GM18508 (cell line): ENCODE measurements around the gene ATP6V1F.

Source experiments
- ATAC-seq: cut with Tn5 transposase; IDR thresholded peaks from one replicate; pipeline ENCODE4 v1.9.1; 2021; ENCODE audit warnings: moderate number of reproducible peaks; ENCODE audit not compliant: insufficient read depth, unreplicated experiment

The ATP6V1F gene

DNA sequence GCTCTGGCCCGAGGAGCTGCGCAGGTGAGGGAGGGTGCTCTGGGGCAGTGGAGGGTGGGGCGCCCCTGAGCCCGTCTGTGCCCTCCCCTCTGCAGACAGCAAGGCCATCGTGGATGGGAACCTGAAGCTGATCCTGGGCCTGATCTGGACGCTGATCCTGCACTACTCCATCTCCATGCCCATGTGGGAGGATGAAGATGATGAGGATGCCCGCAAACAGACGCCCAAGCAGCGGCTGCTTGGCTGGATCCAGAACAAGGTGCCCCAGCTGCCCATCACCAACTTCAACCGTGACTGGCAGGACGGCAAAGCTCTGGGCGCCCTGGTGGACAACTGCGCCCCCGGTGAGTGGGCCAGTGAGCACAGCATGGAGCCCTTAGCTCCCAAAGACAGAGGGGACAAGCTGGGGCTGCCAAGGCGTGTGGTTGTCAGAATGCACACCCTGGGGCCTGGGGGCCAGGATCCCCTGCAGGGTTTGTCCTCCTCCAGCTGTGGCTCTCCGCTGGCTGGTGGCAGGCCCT, 27.4 kb upstream of the ATP6V1F start:
- no peak for ATAC-seq

DNA sequence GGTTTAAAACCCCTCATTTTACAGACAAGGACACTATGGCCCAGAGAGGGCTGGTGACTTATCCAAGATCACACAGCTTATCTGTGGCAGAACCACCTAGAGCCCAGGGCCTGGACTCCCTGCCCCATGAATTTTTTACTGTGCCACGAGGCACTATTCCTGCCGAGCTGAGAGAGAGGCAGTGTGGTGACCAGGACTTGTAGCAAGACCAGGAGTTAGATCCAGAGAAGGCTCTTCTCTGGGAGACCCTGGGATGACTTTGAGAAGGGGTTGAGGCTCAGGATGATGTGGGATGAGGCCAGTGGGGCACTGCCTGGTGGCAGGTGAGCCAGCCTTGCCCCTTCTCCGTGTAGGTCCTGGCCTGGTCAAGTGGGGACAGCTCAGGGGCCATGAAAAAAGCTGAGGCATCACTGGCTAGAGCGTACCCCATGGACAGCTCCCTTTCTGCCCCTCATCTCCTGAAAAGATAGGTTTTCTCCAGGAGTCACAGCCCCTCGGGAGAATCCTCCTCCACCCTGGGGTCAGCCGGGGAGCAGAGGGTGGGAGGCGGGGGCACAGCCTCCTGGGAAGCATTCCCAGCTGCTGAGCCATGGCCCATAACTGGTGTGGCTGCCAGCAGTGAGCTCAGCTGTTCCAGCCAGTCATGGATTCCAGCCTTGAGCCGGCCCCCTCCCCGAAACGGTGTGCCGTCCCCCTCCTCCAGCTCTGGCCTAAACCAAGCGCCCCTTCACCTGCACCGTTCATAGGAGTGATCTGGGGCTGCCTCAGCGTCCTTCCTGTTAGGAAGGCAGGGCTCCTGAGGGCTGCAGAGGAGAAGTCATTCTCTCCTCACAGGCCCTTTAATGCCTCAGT, 26.6 kb upstream of the ATP6V1F start:
- ATAC-seq = no peak

DNA sequence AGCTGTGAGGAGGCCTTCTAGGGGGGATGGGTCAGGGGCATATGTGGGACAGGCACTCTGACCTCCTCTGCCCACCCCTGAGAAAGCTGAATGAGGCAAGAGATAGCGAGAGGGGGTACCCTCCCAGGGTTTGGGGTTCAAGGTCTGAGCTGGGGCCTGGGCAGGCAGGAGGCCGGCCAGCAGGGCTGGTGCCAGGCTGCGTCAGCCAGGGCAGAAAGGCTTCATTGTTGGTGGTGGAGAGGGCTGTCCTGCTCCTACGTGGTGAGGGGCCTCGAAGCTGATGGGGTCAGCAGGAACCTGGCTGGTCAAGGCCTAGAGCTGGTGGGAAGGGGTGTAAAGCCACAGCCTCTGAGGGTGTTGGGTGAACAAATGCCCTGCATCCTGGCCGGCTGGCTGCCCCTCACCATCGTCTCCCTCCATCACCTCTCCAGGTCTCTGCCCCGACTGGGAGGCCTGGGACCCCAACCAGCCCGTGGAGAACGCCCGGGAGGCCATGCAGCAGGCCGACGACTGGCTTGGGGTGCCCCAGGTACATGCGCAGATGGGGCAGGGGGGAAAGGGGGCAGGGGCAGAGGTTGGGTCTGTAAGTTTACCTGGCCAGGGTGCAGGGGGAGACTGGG, 25.8 kb upstream of the ATP6V1F start:
- ATAC-seq = no peak

DNA sequence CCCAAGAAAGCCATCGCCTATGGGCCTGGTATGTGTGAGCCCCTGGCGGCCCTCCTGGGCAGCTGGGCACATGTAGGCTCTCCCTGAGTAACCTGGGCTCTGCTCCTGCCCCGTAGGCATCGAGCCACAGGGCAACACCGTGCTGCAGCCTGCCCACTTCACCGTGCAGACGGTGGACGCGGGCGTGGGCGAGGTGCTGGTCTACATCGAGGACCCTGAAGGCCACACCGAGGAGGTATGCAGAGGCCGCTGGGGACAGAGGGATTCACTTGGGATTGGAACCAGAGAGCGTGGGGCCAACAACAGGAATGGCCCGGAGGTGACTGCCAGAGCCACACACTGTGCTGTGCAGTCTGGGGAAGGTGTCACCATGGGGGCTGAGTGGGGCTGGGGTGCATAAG, 25.1 kb upstream of the ATP6V1F start:
- no peak for ATAC-seq

DNA sequence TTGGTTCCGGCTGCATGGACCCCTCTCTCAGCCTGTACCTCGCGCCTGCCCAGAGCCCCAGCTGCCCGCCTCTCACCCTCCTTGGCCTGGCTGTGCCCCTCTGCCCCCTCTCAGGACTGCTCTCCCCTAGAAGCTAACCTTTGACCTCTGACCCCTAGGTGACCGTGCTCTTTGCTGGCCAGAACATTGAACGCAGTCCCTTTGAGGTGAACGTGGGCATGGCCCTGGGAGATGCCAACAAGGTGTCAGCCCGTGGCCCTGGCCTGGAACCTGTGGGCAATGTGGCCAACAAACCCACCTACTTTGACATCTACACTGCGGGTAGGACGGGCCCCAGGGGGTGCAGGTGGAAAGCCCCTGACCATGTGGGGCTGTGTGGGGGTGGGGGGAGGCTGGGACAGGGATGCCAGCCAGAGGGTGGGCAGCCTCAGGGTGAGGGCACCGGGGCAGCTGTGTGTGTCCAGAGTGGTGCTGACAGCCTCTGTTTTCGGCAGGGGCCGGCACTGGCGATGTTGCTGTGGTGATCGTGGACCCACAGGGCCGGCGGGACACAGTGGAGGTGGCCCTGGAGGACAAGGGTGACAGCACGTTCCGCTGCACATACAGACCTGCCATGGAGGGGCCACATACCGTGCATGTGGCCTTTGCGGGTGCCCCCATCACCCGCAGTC, 24.4 kb upstream of the ATP6V1F start:
- ATAC-seq = no peak

DNA sequence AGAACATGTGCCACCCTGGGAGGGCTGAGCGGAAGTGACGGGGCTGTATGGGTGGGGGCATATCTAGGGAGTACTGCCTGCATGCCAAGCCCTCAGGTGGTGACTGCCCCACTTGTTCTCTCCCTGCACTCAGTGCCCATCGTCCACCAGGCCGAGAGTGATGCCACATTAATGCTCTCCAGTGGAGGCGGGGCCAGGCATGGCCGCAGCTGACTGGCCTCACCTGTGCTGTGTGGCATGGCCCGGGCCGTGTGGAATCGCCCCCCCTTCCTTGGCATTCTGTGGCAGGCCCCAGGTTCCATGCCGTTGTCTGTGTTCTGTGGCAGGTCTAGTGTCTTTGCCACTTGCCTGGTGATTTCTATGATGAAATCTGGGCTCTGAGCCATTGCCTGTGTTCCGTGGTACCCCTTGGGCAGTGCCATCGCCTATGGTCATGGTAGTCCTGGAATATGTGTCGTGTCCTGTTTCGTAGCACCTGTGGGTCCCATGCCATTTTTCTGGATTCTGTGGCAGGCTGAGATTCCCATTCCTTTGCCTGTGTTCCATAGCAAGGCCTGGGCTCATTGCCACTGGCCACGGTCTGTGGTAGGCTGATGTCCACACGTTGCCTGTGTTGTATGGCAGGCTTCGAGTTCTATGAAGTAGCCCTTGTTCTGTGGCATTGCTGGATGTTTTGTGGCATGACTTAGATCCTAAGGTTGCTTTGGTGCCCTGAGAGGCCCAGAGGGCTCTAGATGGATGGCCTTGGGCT, 23.5 kb upstream of the ATP6V1F start:
- no peak for ATAC-seq

DNA sequence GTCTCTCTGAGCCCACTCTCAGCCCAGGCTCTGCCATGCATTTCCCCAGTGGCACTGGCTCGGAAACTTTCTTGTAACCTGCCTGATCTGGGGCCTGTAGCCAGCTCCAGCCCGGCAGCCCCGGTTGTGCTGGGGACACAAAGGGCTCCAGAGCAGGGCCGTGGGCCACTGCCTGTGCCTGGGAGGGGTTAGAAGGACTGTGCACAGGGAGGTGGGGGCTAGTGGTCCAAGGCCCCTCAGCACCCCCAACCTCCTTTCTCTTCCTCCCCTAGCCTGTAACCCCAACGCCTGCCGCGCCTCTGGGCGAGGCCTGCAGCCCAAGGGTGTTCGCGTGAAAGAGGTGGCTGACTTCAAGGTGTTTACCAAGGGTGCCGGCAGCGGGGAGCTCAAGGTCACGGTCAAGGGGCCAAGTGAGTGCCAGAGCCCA, 22.9 kb upstream of the ATP6V1F start:
- no peak for ATAC-seq

DNA sequence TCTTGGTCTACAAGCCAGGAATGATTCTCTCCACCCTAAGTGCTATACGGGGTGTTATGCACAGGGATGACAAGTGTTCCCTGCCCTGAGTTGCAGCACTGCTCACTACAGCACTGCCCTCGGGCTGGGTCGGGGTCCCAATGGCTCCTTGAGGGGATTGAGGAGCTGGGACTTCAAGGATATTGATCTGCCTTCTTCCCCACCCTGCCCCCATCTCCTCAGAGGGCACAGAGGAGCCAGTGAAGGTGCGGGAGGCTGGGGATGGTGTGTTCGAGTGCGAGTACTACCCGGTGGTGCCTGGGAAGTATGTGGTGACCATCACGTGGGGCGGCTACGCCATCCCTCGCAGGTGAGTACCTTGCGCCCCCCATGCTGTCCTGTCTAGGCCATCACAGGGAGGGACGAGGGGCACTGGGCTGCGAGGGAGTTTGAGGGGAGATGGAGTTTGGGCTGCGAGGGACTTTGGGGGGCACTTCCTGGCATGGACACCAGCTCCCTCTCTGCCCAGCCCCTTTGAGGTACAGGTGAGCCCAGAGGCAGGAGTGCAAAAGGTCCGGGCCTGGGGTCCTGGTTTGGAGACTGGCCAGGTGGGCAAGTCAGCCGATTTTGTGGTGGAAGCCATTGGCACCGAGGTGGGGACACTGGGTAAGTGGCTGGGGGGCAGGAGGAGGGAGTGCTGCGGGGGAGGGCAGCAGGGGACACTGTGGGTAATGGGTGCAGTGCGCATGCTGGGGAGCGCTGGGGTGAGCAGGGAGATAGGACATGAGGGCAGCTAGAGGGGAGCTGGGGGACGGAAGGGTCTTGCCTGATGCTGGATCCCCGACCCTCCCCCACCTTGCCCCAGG, 22.1 kb upstream of the ATP6V1F start:
- no peak for ATAC-seq

DNA sequence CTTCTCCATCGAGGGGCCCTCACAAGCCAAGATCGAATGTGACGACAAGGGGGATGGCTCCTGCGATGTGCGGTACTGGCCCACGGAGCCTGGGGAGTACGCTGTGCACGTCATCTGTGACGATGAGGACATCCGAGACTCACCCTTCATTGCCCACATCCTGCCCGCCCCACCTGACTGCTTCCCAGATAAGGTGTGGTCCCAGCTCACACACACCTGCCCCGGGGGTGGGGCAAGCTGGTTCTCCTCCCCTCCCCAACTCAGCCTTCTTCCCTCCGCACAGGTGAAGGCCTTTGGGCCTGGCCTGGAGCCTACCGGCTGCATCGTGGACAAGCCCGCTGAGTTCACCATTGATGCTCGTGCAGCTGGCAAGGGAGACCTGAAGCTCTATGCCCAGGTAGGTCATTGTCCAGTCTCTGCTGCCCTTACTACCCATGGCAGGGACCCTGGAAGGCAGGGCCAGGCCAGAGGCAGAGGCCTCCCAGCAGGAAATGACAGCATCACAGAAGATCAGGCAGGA, 21.4 kb upstream of the ATP6V1F start:
- ATAC-seq = no peak

DNA sequence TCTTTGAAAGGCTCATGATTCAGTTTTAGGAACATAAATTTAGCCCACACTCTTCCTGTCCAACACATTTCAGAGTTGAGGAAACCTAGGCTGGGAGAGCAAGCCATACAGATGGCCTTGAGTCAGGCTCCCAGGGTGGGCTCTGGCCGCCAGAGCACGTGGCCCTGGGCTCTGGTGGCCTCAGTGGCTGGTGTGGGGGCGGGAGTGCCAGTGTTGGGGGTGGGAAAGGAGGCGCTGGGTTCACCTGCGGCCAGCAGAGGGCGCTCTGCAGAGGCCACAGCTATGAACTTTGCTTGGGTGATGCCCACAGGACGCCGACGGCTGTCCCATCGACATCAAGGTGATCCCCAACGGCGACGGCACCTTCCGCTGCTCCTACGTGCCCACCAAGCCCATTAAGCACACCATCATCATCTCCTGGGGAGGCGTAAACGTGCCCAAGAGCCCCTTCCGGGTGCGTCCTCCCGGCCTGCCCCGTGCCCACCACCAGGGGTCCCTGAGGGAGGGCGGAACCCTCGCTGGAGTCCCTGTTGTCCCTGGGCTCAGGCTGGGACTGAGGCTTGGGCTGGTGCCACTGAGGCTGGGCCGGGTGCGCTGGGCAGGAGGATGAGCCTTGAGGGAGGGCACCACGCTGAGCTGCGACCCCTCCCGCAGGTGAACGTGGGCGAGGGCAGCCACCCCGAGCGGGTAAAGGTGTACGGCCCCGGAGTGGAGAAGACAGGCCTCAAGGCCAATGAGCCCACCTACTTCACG, 20.6 kb upstream of the ATP6V1F start:
- ATAC-seq = no peak

DNA sequence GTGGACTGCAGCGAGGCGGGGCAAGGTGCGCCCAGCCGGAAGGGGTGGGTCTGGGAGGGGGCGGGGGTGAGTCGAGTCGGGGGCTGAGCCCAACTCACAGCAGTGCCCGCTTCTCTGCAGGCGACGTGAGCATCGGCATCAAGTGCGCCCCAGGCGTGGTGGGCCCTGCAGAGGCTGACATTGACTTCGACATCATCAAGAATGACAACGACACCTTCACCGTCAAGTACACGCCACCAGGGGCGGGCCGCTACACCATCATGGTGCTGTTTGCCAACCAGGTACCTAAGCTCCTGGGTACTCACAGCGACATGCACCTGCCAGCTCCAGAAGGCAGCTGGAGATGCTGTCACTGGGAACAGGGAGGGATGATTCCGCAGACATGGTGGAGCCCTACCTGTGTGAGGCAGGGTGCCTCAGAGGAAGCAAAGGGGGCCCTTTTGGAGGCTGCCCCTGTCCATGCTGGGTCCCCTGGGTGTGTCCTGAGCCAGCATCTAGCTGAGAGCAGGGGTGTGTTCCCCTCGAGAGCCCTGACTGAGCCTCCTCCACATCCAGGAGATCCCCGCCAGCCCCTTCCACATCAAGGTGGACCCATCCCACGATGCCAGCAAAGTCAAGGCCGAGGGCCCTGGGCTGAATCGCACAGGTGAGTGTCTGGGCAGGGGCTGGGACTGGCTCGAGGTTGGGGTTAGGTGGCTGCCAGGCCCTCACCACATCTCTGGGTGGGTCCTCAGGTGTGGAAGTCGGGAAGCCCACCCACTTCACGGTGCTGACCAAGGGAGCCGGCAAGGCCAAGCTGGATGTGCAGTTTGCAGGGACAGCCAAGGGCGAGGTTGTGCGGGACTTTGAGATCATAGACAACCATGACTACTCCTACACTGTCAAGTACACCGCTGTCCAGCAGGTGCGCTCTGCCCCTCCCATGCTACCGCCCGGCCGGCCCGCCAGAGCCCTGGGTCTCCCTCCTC, 19.7 kb upstream of the ATP6V1F start:
- ATAC-seq = no peak

DNA sequence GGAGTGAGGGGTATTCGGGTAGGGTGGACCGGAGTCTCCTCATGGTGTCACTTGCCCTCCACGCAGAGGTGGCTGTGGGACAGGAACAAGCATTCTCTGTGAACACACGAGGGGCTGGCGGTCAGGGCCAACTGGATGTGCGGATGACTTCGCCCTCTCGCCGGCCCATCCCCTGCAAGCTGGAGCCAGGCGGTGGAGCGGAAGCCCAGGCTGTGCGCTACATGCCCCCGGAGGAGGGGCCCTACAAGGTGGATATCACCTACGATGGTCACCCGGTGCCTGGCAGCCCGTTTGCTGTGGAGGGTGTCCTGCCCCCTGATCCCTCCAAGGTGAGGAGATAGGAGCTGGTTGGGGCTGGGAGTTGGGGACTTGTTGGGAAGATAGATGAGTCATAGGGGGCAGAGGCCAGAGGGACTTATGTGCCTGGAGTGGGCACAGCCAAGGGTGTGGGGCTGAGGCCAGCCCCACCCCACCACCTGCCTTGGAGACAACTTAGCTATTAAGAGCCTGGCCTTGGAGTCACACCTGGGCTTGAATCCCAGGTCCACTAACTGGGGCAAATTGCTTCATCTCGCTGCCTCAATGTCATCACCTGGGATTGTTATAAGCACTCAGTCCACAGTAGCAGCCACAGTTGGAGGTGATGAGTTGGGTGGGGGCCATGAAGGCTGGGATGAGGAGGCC, 18.6 kb upstream of the ATP6V1F start:
- no peak for ATAC-seq

DNA sequence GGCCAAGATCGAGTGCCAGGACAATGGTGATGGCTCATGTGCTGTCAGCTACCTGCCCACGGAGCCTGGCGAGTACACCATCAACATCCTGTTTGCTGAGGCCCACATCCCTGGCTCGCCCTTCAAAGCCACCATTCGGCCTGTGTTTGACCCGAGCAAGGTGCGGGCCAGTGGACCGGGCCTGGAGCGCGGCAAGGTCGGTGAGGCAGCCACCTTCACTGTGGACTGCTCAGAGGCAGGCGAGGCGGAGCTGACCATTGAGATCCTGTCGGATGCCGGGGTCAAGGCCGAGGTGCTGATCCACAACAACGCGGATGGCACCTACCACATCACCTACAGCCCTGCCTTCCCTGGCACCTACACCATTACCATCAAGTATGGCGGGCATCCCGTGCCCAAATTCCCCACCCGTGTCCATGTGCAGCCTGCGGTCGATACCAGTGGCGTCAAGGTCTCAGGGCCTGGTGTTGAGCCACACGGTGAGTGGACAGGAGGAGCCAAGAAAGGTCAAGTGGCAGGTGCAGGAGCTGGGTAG, 17.8 kb upstream of the ATP6V1F start:
- no peak for ATAC-seq

DNA sequence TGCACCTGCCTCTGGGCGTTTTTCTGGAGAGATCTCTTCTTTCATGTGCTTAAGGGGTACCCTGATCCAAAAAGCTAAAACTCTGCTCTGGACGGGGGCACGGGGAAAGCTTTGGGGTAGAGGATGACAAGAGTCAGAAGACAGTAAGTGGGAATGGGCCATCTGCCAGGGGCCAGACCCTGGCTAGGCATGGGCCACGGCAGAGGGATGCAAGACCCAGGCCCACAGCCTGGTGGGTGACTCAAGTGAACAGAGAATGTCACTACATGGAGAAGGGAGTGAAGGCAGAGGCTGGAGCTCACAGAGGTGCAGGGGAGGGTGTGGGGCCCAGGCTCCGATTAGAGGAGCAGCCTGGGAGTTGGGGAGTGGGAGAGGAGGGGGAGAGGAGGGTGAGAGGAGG, 17.2 kb upstream of the ATP6V1F start:
- ATAC-seq = no peak

DNA sequence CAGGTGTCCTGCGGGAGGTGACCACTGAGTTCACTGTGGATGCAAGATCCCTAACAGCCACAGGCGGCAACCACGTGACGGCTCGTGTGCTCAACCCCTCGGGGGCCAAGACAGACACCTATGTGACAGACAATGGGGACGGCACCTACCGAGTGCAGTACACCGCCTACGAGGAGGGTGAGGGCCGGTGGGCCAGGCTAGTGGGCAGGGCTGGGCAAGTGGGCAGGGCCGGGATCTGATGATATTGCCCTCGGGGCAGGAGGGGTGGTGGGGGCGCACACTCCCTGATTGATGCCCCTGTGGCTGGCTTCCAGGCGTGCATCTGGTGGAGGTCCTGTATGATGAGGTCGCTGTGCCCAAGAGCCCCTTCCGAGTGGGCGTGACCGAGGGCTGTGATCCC, 16.7 kb upstream of the ATP6V1F start:
- ATAC-seq = no peak

DNA sequence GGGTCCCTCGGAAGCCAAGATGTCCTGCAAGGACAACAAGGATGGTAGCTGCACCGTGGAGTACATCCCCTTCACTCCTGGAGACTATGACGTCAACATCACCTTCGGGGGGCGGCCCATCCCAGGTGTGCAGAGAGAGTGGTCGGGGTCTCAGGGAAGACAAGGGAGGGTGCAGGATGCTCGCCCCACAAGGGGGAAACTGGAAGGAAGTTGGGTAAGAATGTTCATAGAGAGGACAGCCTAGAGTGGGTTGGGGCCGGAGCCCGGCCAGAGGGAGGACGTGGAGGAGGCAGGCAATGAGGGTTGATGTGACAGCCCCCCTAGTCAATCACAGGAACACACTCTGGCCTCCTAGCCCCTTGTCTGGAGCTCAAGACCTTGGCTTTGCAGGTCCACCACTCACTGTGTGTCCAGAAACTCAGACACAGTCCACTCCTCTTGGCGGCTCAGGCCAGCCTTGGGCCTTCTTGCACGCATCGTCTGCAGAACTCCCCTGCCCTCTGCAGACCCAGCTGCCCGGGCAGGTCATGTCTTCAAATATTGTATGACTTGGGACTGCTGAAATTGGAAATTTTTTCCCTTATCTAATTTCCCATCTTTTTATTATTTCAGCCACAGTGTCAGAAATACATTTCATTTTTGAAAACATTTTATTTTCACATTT, 15.7 kb upstream of the ATP6V1F start:
- no peak for ATAC-seq
